Globus pallidus (tissue), 1 donor: ENCODE results near the gene CCDC77.

Source experiments
- DNase-seq: peaks from one replicate; pipeline ENCODE4 v3.0.0-alpha.2; 2015; ENCODE audit warnings: low spot score

CCDC77 gene

DNA sequence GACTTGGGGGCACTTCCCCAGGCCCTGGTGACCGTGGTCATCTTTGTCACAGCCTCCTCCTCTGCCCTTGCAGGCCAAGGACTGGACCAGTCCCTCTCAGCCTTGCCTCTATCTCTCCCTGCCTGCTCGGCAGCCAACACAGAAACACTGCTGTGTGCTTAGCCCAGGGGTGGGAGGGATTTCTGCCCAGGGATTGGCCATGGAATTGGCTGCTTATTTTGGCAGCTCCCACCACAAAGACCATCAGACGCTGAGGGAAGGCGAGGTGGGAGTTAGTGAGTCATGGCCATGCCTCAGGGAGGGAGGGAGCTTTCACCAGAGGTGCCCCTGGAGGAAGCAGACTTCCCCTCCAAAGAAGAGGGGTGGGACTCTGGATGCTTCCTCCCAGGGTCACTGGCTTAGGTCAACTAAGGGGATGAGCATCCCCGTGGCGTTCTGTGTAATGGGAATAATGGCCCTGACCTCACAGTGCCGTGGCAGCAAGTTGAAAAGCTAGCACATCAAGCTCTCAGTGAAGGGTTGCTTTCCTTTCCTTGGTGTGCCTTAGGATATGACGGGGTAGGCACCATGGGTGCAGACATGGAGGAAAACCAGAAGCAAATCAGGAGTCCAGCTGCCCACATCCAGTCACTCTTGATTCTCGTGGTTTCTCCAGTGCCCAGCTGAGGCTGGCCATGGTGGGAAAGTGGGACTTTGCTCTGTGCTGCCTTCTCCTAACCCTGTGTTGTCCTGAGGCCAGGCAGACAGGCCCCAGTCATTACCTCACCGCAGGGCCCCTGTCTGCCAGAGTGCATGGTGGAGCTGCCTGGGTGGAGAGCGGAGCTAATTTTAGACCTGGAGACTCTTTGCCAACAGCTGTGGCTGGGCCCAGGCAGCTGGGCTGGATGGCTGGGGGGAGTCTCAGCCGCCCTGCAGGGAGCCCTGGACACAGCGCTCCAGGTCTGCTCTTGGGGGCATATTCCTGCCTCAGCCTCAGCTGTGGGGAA is 79.7 kb downstream of the CCDC77 start:
- no peak for DNase-seq

DNA sequence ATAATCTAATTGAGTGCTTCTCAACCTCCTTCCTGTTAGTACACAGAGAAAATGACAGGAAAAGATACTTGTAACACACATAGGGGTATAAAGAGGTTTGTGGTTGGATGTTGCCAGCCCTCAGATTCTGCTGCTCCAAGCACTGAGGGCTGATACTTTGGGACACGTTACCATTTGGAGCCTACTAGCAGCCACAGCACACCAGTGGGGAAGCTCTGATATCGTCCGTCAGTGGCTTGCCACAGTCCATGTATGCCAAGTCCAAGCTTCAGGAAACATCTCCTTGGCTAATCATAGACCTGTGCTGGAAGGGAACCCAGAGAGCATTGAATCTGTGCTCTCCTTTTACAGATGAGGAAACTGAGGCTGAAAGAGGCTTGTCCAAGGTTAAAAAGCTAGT is 80.6 kb downstream of the CCDC77 start:
- no peak for DNase-seq

DNA sequence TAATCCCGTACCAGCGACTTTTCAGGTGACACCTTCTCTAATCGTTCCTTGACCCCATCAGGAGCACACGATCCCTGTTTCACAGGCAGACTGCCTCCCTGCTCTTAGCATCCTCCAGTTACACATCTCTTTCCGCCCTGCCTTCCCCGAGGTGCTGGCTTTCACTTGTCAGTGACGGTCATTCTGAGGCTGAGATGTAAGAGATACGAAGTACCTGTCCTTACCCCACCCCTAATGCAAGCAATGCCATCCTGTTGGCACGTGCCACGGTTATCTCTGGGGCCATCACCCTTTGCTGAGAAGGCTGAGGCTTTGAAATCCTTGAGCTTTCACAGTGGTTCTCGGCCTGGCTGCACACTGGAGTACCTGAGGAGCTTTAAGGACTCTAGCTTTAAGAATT is 82.7 kb downstream of the CCDC77 start:
- DNase-seq = no peak

DNA sequence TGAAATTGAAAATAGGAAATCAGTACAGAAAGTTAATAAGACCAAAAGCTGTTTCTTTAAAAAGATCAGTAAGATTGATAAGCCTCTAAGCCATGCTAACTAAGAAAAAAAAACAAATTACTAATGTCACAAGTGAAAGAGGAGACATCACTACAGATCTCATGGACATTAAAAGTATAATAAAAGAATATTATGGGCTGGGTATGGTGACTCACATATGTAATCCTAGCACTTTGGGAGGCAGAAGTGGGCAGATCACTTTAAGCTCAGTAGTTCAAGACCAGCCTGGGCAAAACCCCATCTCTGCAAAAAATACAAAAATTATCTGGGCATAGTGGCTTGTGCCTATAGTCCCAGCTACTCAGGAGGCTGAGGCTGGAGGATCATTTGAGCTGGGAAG is 88.8 kb downstream of the CCDC77 start:
- DNase-seq = no peak
